NCI-H524 (cell line): Measurements from ENCODE around the gene HADHB.

ENCODE experiments used
- DNase-seq, 2 experiments: peaks; one replicate each; lab custom pipeline; 2025; lab: John Stamatoyannopoulos, UW

The HADHB gene

DNA sequence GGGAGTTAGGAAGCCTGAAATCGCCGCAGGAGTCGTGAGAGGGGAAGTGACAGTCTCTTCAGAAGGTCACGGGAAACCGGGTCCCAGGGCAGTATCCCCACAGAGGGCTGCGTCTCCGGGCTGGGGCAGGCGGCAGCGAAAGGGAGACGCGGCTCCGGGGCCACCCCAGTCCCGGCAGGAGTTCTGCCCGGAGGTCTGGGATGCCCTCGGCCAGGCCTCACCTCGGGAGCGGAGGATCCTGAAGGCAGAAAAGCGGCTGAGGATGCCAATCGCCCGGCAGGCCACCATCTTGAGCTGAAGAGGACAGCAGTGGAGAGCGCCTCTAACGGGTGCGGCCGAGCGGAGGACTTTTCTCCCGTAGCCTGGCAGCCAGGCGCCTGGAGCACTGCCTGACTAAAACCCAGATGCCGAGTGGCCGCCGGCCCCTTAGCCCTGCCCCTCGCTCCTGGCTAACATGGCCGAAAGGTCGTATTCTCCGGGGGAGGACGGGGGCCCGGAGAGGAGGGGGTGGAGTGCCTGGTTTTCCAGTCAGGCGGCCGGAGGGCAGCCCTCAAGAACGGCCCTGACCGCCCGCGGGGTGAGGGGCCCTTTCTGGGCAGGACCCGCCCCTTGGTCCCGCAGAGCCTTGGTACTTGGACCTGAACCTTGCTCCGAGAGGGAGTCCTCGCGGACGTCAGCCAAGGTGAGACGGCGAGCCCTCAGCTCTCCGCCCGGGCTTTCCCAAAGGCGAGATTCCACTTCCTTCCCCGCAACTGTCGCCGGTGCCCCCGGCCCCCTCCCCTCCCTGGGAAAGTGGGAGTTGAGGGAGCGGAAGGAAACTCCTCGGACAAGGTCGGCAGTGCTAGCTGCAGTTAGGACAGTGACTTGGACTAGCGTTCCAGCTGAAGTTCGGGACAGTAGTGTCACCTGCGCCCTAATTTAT lies at the start of gene HADHB, which contains the start of gene HADHA:
HADHB (plus strand) TSS at position 631 of the 922 bp plus-strand sequence. CDS start 9,316 bp downstream, outside the sequence.
HADHA (minus strand) TSS at position 324 of the 922 bp plus-strand sequence; CDS start at position 288, 36 bp downstream.
- peak; percentile 91 to 93 for DNase-seq

DNA sequence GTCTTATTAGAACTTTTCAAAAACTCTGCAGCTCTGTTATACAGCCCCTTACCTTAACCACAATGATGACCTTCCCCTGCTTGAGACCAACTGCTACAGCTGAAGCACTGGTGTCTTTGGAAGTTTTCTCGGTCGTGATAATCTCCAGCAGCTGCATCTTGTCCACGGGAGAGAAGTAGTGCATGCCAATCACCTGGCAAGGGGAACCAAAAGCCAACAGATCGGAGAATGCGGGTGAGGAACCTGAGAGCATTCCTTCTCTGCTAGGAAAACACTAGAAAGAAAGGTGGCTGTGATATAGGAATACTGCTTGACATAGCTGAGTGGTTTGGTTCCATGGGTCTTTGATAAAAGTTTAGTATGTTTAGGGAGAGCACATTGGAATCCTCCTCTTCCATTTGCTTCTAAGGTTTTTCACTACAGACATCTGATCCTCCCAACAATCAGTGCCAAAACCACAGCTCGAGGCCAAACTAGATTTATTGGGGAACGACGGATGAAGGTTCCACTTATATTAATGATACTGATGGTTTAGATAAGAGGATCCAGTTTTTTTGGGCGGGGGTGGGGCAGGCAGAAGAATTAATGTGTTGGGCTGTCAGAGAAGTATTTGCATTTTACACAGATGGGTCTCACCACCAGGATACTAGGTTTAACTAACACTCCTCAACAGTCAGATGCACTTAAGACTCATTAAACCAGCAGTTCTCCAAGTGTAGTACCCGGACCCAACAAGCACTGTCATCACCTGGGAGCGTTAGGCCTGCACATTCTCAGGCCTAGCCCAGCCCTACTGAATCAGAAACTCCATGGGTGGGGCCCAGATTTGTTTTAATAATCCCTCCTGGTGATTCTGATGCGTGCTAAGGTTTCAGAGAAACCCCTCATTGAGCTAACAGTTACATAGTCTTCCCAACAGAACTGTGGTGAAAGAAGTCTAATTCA lies 49.4 kb upstream of the HADHB start:
- DNase-seq: no peak

DNA sequence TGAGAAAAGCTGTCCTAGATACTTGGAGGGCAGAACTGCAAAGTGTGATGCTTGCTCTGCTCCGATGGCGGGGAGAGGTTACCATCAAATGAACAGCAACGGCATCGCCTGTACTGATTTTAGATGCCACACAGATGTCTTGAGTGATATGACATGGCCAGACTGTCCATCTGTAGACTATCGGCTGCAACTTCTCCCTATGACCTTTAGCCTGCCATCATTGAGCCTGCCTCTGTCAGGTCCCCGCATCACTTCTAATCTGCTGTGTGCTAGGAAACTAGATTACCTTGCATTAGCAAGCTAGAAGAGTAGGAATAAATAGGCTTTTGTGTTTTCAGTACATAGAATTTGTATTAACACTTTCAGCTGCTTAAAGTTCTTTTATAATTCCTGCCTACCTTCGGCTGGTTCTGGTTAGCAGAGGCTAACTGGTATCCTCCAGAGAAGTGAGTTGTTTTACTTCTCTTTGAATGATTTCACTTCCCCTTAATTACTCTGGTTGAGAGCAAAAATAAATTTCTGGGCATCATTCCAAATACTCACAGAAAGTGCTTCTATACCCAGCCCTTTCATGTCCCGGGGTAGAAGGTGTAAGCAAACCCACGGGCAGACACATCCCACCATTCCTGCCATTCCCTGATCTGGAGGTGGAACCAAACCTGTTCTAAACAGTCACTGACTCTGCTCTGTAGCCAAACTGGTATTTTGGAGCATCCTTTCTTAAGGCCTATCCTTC lies 47.9 kb upstream of the HADHB start:
- no peak for DNase-seq

- no peak for DNase-seq
These were observed 47.2 kb upstream of the HADHB start for GRCh38 chr2:26197516-26197915.

GRCh38 chr2:26202981-26203490 lies 41.7 kb upstream of the HADHB start:
- DNase-seq: peak; percentile 60 to 94

- no peak for DNase-seq
These were observed 40.8 kb upstream of the HADHB start for GRCh38 chr2:26203906-26204305.

DNA sequence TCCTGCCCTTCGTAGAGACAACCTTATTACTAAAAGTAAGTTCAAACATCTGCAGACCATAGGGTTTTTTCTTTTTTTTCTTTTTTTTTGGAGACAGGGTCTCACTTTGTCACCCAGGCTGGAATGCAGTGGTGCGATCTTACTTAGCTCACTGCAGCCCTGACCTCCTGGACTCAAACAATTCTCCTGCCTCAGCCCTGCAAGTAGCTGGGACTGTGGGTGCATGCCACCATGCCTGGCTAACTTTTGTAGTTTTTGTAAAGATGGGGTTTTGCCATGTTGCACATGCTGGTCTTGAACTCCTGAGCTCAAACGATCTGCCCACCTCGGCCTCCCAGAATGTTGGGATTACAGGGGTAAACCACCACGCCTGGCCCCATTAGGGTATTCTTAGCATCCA lies 32.7 kb upstream of the HADHB start:
- DNase-seq: no peak

- DNase-seq: no peak
These were observed 30.0 kb upstream of the HADHB start for GRCh38 chr2:26214759-26215158.

GRCh38 chr2:26215833-26216232 lies 28.9 kb upstream of the HADHB start:
- no peak for DNase-seq

DNA sequence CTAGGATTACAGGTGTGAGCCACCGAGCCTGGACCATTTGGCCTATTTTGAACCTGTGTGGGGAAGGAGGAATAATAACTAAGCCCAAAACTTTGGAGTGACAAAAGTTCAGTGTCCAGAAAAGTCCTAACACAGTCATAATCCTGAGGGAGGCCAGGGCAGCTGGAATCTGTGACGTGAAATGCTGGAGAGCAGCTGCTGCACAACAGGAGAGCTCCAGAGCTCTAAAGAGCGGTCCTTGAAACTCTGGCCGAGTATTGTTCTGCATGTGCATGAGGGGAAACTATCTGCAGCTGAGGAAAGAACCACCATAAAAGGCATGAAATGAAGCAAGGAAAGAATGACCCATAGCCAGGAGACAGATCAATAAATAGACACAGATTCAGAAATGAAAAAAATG lies 28.2 kb upstream of the HADHB start:
- DNase-seq: no peak

DNA sequence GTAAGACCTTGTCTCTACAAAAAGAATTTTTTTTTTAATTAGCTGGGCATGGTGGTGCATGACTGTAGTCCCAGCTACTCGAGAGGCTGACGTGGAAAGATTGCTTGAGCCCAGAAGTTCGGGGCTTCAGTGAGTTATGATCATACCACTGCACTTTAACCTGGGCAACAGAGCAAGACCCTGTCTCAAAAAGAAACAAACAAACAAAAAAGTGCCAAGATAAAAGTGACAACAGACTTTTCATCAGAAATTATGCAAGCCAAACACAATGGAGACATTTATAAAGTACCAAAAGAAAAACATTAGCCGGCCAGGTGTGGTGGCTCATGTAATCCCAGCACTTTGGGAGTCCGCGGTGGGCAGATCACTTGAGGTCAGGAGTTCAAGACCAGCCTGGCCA lies 27.0 kb upstream of the HADHB start:
- no peak for DNase-seq

- peak; percentile 56 to 89 for DNase-seq
These were observed 21.7 kb upstream of the HADHB start for GRCh38 chr2:26223018-26223417.

GRCh38 chr2:26224095-26224494 lies 20.6 kb upstream of the HADHB start:
- no peak for DNase-seq

DNA sequence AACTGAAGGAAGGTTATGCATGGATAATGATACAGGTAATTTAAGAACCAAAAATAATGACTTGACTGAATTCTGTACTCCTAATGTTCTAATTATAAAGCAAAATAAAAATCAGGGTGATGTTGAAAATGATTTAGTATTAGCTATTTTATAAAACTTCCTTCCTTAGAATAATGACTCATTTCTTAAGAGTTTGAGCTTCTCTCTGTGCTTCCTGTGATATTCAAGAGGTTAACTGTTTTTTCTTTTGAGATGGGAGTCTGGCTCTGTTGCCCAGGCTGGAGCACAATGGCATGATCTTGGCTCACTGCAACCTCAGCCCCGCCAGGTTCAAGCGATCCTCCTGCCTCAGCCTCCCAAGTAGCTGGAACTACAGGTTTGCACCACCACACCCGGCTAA lies 15.1 kb upstream of the HADHB start:
- DNase-seq: no peak

DNA sequence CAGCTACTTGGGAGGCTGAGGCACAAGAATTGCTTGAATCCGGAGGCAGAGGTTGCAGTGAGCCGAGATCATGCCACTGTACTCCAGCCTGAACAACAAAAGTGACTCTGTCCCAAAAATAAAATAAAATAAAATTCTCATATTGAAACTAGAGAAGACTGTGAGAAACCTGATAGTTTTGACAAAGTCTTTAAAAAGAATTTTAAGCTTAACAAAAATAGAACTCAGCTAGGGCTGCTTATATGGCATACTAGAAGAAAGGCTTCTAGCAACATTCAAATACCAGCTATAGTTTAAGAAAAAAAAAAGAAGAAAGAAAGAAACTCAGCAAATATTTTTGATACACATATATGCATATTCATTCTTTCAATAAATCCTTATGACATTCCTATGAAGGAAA lies 13.9 kb upstream of the HADHB start:
- DNase-seq: no peak

DNA sequence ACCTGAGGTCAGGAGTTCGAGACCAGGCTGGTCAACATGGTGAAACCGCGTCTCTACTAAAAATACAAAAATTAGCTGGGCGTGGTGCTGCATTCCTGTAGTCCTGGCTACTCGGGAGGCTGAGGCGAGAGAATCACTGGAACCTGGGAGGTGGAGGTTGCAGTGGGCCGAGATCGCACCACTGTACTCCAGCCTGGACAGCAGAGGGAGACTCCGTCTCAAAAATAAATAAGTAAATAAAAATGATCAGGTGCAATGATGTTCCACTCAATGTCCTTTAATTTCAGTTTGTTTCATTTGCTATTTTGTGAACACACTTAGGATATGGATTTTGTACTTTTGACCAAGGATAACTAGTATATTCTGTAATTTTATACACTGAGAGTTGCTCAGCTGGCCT lies 9.7 kb upstream of the HADHB start:
- peak in 1 of 2 experiments; percentile 13 for DNase-seq

- no peak for DNase-seq
These were observed 6.9 kb upstream of the HADHB start for GRCh38 chr2:26237868-26238267.

GRCh38 chr2:26238311-26238958 lies 6.3 kb upstream of the HADHB start:
- DNase-seq: no peak

DNA sequence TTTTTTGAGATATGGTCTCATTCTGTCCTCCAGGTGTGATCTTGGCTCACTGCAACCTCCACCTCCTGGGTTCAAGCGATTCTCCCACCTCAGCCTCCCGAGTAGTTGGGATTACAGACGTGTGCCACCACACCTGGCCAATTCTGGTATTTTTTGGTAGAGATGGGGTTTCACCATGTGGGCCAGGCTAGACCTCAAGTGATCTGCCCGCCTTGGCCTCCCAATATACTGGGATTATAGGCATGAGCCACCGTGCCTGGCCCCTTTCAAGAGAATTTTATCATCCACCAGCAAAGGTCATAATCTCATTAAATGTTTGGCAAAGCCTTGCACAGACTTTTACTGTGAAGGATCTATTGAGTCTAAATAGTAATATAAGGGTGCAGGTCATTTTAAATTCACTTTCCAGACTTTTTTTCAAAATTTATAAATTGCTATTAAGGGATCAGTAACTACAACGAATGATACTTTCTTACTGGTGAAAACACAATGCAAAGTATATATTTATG lies 2.8 kb upstream of the HADHB start:
- DNase-seq: no peak

DNA sequence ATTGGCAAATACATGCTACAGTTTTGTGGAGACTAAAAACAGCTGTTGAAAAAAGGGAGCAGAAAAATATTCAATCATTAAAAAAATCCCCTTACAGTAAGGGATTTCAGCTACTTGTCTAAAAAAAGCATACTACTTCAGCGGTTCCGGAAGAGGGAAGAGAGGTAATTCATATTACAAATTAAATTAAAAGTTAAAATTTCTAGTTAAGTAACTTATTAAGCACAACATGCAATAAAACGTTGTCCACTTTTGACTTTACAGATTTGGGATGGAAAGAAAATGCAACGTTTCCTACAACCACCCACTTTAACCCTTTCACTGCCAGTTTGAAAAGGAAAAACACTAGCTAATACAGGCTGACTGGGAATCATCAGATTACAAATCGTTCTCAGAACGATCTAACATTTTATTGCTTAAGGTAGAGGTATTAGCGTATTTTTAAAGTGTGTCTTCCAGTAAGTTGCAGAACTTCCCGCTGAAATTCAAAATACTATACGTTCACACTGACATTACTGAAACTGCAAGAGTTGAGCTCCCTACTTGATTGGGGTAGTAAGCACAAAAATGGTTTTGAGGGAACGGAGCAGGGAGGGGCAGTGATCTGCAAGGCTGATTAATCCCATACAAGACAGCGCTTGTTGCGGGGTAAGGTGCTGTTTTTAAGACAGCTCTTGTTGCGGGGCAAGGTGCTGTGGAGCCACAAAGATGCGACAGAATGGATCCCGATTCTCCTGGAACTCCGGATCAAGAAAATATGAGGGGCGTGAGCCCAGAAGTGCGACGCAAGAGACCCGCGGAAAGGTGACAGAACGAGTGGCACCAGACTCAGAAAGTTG lies 1.1 kb upstream of the HADHB start:
- peak in 1 of 2 experiments; percentile 38 for DNase-seq
